Activated CD8-positive, alpha-beta memory T cell treated with anti-CD3 and anti-CD28 coated beads, Interleukin-2, amount 10 ng/mL, durations not matched to agents 7 days and 5 days (primary cell): ENCODE measurements around the gene DNAJC27. TPM values are rescaled to one million over a fixed set of nuclear protein-coding genes. Genes with fewer than 3 reads are reported as not detected.

ENCODE experiments used
- ATAC-seq: fragments of 150-1000 bp; cut with Tn5 transposase; one replicate; pipeline ENCODE4 v1.10.0; 2021; ENCODE audit warnings: moderate library complexity
- CTCF ChIA-PET: fragments of 350-600 bp; sonication (Branson Sonifier 250); formaldehyde crosslinking; loops from one replicate; lab custom pipeline; 2021; ENCODE audit warnings: antibody characterized with exemption; lab: Charles Lee
- DNase-seq: peaks from one replicate; pipeline ENCODE4 v3.0.0-alpha.2; 2020
- H3K27ac Mint-ChIP-seq: one replicate; pipeline ENCODE4 v1.8.0; 2021; ENCODE audit warnings: mild to moderate bottlenecking, mixed read lengths
- H3K27me3 Mint-ChIP-seq: one replicate; pipeline ENCODE4 v1.8.0; 2021; ENCODE audit warnings: mixed read lengths
- H3K36me3 Mint-ChIP-seq: one replicate; pipeline ENCODE4 v1.8.0; 2021; ENCODE audit warnings: mild to moderate bottlenecking, mixed read lengths
- H3K4me1 Mint-ChIP-seq: one replicate; pipeline ENCODE4 v1.8.0; 2021; ENCODE audit warnings: mixed read lengths
- H3K4me3 Mint-ChIP-seq: one replicate; pipeline ENCODE4 v1.8.0; 2021; ENCODE audit warnings: mild to moderate bottlenecking, moderate library complexity, mixed read lengths
- H3K9me3 Mint-ChIP-seq: one replicate; pipeline ENCODE4 v1.8.0; 2022; ENCODE audit warnings: low read depth, mixed read lengths
- total RNA-seq, 2 experiments: library from RNA; stranded (reverse); gene quantifications; one replicate each; pipeline ENCODE4 v1.2.3, GENCODE V29; 2021

DNAJC27 gene
- total RNA-seq, 2 experiments from 2014 or later = 6.5 to 8.7 TPM

DNA sequence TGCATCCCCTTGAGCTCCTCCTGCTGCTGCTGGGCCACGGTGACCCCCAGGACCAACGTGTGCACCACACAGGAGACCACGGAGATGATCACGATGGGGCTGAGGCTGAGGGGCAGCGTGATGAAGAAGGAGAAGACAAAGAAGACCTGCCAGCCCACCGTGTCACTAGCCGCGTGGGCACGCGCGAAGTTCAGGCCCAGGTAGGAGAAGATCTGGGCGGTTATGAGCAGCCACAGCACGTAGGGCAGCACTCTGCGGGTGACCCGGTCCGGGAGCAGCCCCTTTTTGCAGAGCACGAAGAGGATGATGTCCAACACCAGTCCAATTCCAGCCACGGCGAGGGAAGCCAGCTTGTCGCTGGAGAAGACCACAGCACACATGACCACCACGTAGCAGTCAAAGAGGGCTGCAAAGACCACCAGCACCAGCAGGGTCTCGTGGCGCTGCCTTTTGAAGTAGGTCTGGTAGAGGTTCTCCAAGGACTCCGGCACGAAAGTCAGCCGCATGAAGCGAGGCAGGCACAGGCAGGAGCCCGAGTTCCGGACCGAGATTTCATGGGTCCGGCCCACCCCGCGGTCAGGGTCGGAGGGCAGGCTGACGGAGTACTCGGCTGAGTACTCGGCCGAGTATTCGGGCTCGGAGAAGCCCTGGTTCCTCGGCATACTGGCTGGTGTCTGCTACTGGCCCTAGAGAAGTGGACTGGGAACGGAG lies 53.3 kb downstream of the DNAJC27 start:
- H3K4me1 Mint-ChIP-seq = peaks cover 49% of the 10 kb centered on the region
- CTCF ChIA-PET = interaction anchor here (0.9 kb wide), 1 partner anchor 12 kb away, joined by 3 read pairs; no protein-coding TSS in a partner anchor
- ATAC-seq (no peak), DNase-seq (no peak)
- peak overlapping the region; percentile 52 for H3K27ac Mint-ChIP-seq
- no peaks in the 10 kb centered on the region for H3K27me3 Mint-ChIP-seq
- H3K36me3 Mint-ChIP-seq = peaks cover 21% of the 10 kb centered on the region
- no peaks in the 10 kb centered on the region for H3K9me3 Mint-ChIP-seq
- peak overlapping the region; percentile 90 for H3K4me3 Mint-ChIP-seq

DNA sequence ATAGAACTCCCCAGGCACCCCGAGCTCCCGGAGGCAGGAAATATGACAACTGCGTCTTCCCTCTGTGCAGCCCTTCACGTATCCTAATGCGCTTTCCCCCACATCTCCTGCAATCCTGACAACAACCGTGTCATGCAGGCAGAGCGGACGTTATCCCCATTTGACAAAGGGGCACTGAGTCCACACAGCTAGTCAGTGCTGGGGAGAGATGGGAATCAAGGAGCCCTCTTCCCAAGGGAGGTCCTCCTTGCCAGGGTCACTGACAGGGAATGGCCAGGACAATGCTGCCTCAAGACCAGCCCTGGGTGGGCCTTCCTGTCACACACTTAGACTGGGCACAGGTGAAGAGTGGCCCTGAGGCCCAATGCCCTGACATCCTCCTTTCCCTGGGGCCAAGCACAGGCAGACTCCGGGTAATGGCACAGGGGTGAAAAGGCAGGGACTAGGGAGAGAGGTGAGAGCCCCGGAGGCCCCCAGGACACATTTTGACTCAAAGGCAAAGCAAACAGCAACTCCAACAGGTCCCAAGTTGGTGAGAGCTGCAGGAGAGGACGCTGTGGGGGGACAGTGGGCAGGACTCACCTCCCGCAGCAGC lies 53.9 kb downstream of the DNAJC27 start:
- CTCF ChIA-PET = interaction anchor here (0.9 kb wide), 1 partner anchor 13 kb away, joined by 3 read pairs; no protein-coding TSS in a partner anchor
- no peaks in the 10 kb centered on the region for H3K27me3 Mint-ChIP-seq

DNA sequence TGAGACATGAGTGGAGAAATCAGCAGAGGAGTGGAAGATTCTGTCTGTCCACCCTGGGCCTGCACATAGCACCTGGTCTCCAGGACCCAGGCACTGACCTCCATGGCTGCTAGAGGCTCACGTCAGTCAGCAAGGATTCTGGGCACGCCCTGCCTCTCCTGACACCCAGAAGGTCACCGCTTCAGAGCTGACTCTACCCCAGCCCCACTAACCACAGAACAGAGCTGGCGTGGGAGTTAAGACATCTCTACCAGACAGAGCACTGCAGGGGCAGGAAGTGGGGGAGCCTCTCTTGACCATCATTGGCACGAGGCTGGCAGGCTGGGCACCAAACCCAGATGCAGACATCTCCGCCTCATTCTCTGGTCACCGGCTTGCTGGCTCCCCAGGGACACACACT lies 54.7 kb downstream of the DNAJC27 start:
- peaks cover 51% of the 10 kb centered on the region for H3K4me1 Mint-ChIP-seq
- H3K4me3 Mint-ChIP-seq = peak overlapping the region; percentile 9
- peak overlapping the region; percentile 55 for H3K27ac Mint-ChIP-seq
- H3K36me3 Mint-ChIP-seq = peaks cover 29% of the 10 kb centered on the region
- H3K9me3 Mint-ChIP-seq = no peaks in the 10 kb centered on the region
- ATAC-seq (no peak), DNase-seq (peak; percentile 68)
- CTCF ChIA-PET = interaction anchor here (0.8 kb wide), 1 partner anchor 507 kb away, joined by 3 read pairs; no protein-coding TSS in a partner anchor
- H3K27me3 Mint-ChIP-seq = no peaks in the 10 kb centered on the region

More for the DNA sequence above, 53.9 kb downstream of the DNAJC27 start:
- no peak for DNase-seq
- Mint-ChIP-seq H3K4me3 (peak overlapping the region; percentile 90), H3K4me1 (peaks cover 49% of the 10 kb centered on the region), H3K27ac (no peak overlapping the region), H3K36me3 (peaks cover 24% of the 10 kb centered on the region), H3K9me3 (no peaks in the 10 kb centered on the region)
- ATAC-seq = no peak

DNA sequence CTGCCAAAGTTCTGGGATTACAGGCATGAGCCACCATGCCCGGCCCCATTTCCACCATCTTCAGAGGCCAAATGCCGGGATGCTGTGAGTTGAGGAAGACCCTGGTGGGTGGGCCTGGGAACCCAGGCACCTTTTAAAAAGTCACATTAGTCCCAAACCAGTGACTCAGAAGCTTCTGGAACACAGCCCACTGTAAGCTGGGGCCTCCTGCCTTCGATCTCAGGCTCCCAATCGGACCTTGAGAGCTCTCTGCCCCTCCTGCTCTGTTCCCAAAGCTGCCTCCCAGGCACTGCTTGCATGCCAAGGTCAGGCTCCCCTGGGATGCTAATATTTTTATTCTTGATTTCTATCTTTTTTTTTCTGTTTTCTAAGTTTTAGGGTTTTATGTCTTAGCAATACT lies 56.0 kb downstream of the DNAJC27 start:
- H3K27ac Mint-ChIP-seq = no peak overlapping the region
- CTCF ChIA-PET = no interaction called here
- no peaks in the 10 kb centered on the region for H3K9me3 Mint-ChIP-seq
- no peak for DNase-seq
- no peaks in the 10 kb centered on the region for H3K27me3 Mint-ChIP-seq
- no peak for ATAC-seq
- H3K4me3 Mint-ChIP-seq = no peak overlapping the region
- peaks cover 36% of the 10 kb centered on the region for H3K36me3 Mint-ChIP-seq
- peaks cover 46% of the 10 kb centered on the region for H3K4me1 Mint-ChIP-seq

DNA sequence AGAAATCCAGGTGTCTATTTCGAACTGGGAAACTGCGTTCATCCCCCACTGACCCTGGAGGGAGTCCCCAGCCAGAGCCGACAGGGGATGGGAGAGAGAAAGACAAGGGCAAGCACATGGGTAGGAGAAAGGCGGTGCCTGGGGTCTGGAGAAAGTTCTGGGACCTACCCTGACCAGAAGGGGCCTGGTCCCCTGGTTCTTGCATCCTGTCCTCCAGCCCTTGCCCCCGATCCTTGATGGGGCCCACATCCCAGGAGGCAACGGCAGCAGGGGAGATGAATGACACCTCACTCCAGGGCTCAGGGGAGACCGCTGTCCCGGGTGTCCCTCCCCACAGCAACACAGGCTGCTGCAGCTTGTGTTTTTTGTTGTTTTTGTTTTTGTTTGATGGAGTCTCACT lies 56.6 kb downstream of the DNAJC27 start:
- no peak overlapping the region for H3K27ac Mint-ChIP-seq
- no peaks in the 10 kb centered on the region for H3K27me3 Mint-ChIP-seq
- no peak for ATAC-seq
- CTCF ChIA-PET = no interaction called here
- H3K36me3 Mint-ChIP-seq = peaks cover 41% of the 10 kb centered on the region
- no peaks in the 10 kb centered on the region for H3K9me3 Mint-ChIP-seq
- peaks cover 44% of the 10 kb centered on the region for H3K4me1 Mint-ChIP-seq
- DNase-seq = no peak
- H3K4me3 Mint-ChIP-seq = no peak overlapping the region

DNA sequence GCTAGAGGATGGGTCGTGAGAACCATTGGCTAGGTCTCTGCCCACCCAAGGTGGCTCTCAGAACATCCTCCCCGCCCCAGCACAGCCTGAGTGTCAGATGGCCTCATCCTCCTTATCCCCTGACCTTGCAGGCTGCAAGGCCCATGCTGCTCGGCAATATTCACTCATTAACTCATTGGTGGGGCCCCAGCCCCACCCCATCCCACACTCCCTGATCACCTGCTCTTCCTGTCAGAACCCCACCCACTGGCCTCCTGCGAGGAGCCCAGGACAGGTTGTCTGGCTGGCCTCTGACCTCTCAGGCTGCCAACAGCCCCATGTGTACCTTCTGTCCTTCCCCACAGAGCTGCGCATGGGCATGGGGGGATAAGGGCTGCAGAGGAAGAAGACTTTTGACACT lies 57.0 kb downstream of the DNAJC27 start:
- Mint-ChIP-seq H3K36me3 (peaks cover 46% of the 10 kb centered on the region), H3K27ac (no peak overlapping the region), H3K9me3 (no peaks in the 10 kb centered on the region), H3K4me1 (peaks cover 44% of the 10 kb centered on the region), H3K4me3 (no peak overlapping the region), H3K27me3 (no peaks in the 10 kb centered on the region)
- no peak for ATAC-seq
- CTCF ChIA-PET = no interaction called here
- no peak for DNase-seq

DNA sequence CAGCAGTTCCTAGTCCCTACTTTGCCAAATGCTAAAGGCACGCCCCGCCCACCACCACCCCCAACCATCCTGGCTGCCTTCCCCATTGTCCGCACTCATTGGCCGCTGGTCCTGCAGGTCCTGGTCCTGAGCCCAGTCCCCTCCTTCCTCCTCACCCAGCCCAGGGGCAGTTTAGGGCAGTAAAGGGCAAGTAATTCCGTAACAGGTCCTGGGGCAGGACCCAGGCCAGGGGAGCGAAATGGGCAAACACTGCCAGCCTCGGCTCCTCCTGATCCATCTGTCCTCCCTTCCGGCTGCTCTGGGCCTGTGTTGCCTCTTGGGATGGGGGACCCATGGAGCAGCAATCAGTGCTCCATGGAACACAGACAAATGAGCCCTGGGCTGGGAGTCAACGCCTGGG lies 57.8 kb downstream of the DNAJC27 start:
- DNase-seq (no peak), ATAC-seq (no peak)
- CTCF ChIA-PET = no interaction called here
- H3K9me3 Mint-ChIP-seq = no peaks in the 10 kb centered on the region
- no peaks in the 10 kb centered on the region for H3K27me3 Mint-ChIP-seq
- no peak overlapping the region for H3K4me3 Mint-ChIP-seq
- H3K27ac Mint-ChIP-seq = no peak overlapping the region
- peaks cover 48% of the 10 kb centered on the region for H3K36me3 Mint-ChIP-seq
- peaks cover 40% of the 10 kb centered on the region for H3K4me1 Mint-ChIP-seq

DNA sequence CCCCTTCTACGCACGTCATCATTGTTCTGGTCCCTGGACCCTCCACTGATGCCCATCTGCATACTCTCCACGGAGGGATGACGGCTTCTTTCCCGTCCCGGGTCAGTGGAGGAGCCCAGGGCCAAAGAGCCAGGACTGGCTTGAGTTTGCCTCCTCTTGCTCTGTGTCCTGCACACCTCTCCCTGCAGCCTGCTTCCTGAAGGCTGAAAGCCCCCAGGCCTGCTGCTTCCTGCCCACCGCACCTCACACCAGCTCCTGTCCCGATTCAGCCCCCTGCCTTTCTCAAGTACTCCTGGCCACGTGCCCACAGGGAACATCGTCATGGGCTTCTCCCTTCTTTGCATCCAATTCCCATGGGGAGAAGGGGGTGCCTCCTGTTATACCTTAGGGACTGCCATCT lies 58.8 kb downstream of the DNAJC27 start:
- Mint-ChIP-seq H3K36me3 (peaks cover 44% of the 10 kb centered on the region), H3K4me1 (peaks cover 31% of the 10 kb centered on the region), H3K27me3 (no peaks in the 10 kb centered on the region), H3K4me3 (no peak overlapping the region), H3K9me3 (no peaks in the 10 kb centered on the region), H3K27ac (peak overlapping the region; percentile 6)
- CTCF ChIA-PET = no interaction called here
- ATAC-seq (no peak), DNase-seq (no peak)

DNA sequence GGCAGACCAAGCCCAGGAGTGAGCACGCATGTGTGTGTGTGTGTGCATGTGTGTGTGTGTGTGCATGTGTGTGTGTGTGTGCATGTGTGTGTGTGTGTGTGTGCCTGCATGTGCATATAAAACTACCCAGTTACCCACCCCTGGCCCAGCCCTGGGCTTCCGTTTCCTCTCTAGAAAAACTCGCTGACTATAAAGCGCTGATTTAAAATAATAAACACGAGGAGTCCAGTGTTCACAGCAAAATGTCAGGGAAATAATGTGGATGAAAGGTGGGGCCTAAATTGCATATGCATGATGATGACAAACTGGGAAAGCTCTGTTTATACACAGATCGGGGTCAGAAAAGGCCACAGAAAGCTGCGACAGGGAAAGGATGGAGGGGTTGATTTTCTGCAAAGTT lies 59.2 kb downstream of the DNAJC27 start:
- DNase-seq (peak; percentile 1), ATAC-seq (no peak)
- CTCF ChIA-PET = no interaction called here
- H3K27me3 Mint-ChIP-seq = no peaks in the 10 kb centered on the region
- peaks cover 26% of the 10 kb centered on the region for H3K4me1 Mint-ChIP-seq
- H3K27ac Mint-ChIP-seq = no peak overlapping the region
- peaks cover 39% of the 10 kb centered on the region for H3K36me3 Mint-ChIP-seq
- H3K4me3 Mint-ChIP-seq = no peak overlapping the region
- no peaks in the 10 kb centered on the region for H3K9me3 Mint-ChIP-seq

DNA sequence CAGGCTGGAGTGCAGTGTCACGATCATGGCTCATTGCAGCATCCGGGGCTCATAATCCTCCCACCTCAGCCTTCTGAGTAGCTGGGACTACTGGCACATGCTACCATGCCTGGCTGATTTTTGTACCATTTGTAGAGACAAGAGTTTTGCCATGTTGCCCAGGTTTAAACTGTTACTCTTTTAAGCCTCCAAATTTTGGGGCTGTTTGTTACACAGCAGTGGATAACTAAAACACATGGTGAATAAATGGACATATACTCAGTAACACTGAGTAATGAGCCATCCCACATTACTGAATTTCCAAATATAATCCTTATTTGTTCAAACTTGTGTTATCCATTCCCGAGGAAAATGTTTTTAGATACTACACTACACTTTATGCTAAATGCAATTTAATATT lies 61.5 kb downstream of the DNAJC27 start:
- Mint-ChIP-seq H3K27me3 (no peaks in the 10 kb centered on the region), H3K36me3 (peaks cover 40% of the 10 kb centered on the region), H3K27ac (no peak overlapping the region), H3K4me1 (peaks cover 14% of the 10 kb centered on the region), H3K9me3 (no peaks in the 10 kb centered on the region), H3K4me3 (no peak overlapping the region)
- CTCF ChIA-PET = no interaction called here
- DNase-seq (no peak), ATAC-seq (no peak)

DNA sequence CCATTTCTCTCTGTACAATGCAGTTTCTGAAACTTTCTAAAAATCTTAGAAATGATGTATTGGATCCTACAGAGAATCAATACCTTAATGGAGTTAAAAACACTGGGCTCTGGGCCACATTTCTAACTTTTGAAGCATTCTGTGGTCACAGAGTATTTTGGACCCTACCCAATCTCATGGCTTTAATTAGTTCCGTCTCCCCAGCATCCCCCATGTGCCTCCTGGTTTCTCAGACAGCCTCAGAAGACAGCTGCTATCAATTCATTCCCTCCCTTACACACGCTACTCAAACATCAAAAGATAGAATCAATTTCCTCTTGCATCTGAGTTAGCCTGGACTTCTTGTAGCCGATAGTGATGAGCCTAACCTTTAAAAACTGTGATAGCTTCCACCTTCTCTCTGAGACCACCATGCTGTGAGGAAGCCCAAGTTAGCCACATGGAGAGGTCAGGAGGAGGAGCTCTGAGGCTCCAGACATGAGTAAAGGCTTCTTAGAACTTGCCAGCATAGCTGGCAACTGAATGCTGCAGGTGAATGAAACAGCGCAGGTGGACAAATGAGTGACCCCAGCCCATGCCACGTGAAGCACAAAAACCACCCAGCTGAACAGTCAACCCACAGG lies 62.1 kb downstream of the DNAJC27 start:
- no peak overlapping the region for H3K27ac Mint-ChIP-seq
- H3K36me3 Mint-ChIP-seq = peaks cover 39% of the 10 kb centered on the region
- no peaks in the 10 kb centered on the region for H3K27me3 Mint-ChIP-seq
- CTCF ChIA-PET = no interaction called here
- DNase-seq (peak; percentile 33), ATAC-seq (no peak)
- peaks cover 10% of the 10 kb centered on the region for H3K4me1 Mint-ChIP-seq
- H3K9me3 Mint-ChIP-seq = no peaks in the 10 kb centered on the region
- H3K4me3 Mint-ChIP-seq = no peak overlapping the region

DNA sequence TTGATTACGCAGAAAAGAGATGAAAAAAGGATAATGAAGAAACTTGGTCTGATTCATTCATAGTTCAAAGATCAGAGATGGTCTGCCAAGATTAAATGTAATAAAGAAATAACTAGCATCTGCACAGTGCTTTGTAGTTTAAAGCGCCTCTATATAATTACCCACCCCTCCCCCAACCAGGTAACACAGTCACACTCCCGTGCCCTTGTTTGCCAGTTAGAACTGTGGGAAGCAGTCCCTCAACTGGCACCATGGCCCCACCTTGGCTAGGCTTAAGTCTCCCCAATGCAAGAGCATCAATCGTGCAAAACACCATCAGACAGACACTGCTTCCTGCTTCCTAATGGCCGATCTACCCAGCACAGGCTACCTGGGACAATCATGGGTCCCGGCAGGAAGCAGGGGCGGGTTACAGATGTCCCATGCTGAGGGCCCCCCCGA lies 63.3 kb downstream of the DNAJC27 start:
- Mint-ChIP-seq H3K9me3 (no peaks in the 10 kb centered on the region), H3K4me1 (peaks cover 7% of the 10 kb centered on the region), H3K4me3 (no peak overlapping the region), H3K27ac (no peak overlapping the region), H3K27me3 (no peaks in the 10 kb centered on the region), H3K36me3 (peaks cover 42% of the 10 kb centered on the region)
- CTCF ChIA-PET = no interaction called here
- ATAC-seq (no peak), DNase-seq (no peak)

DNA sequence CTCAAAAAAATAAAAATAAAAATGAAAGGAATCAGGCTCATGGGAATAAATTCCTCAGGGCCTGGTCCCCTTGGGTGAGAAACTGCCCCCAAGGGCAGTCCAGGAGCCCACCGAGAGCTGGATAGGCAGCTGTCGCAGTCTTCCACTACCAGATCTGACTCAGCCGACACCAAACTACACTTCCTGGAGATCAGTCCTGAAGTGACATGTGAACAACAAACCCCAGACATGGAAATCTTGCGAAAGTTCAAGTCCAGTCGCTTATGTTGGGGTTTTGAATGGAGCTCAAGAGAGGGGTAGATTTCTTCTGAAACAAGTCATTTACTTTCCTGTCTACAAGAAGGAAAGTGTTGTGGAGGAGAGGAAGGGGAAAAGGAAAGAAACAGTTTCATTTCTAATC lies 64.6 kb downstream of the DNAJC27 start:
- H3K27ac Mint-ChIP-seq = no peak overlapping the region
- CTCF ChIA-PET = no interaction called here
- DNase-seq = no peak
- H3K4me1 Mint-ChIP-seq = peaks cover 5% of the 10 kb centered on the region
- no peaks in the 10 kb centered on the region for H3K27me3 Mint-ChIP-seq
- no peak overlapping the region for H3K4me3 Mint-ChIP-seq
- peaks cover 42% of the 10 kb centered on the region for H3K36me3 Mint-ChIP-seq
- no peak for ATAC-seq
- no peaks in the 10 kb centered on the region for H3K9me3 Mint-ChIP-seq

DNA sequence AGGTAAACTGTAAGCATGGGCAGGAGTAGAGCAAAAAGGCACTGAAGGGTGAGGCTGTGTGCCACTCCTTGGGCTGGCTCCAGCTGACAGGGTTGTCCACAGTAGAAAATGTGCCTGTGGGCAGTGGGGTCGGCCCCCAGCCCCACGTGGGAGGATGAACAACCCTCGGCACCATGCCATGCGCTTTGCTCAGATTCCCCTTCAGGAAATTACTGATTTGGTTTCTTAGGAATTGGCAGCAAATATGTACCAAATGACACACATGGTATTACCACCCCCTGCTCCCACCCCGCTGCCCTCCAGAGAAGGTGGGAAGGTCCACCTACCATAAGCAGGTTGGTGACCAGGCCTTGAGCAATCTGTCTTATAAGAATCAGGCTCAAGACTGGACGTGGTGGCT lies 65.3 kb downstream of the DNAJC27 start:
- no peak overlapping the region for H3K27ac Mint-ChIP-seq
- H3K4me1 Mint-ChIP-seq = peaks cover 5% of the 10 kb centered on the region
- ATAC-seq = no peak
- no peaks in the 10 kb centered on the region for H3K9me3 Mint-ChIP-seq
- no peak overlapping the region for H3K4me3 Mint-ChIP-seq
- DNase-seq = no peak
- H3K27me3 Mint-ChIP-seq = no peaks in the 10 kb centered on the region
- CTCF ChIA-PET = no interaction called here
- peaks cover 39% of the 10 kb centered on the region for H3K36me3 Mint-ChIP-seq
